SH-SY5Y (cell line): Measurements from ENCODE around the gene TTC13.

Source experiments
- GATA2 ChIP-seq: IDR thresholded peaks from 2 replicates; pipeline ENCODE4 v1.6.1; 2011; ENCODE audit warnings: mild to moderate bottlenecking, low read depth, low read length
- GATA3 ChIP-seq: IDR thresholded peaks from 2 replicates; pipeline ENCODE4 v1.6.1; 2011; ENCODE audit warnings: low read depth, mild to moderate bottlenecking, low read length, moderate library complexity

GRCh38 chr1:230916587-230917283 is 61.9 kb downstream of the TTC13 start:
- TF ChIP-seq GATA2 (no peak), GATA3 (no peak)
